GM23248 (cell line): ENCODE measurements around the gene KRTAP12-2. TPM values are rescaled to one million over a fixed set of nuclear protein-coding genes. Genes with fewer than 3 reads are reported as not detected.

Source experiments
- DNase-seq: peaks from one replicate; pipeline ENCODE4 v3.0.0-alpha.2; 2015
- H2AFZ ChIP-seq: fragments of 200-600 bp; sonication (generic); 2 replicates; pipeline ENCODE4 v1.6.1; 2016; ENCODE audit warnings: antibody characterized with exemption
- H3F3A ChIP-seq: fragments of 200-600 bp; sonication (generic); 2 replicates; pipeline ENCODE4 v1.6.1; 2016; ENCODE audit warnings: mild to moderate bottlenecking, antibody characterized with exemption, mixed run types; ENCODE audit not compliant: insufficient read depth
- H3K27ac ChIP-seq: fragments of 200-600 bp; sonication (generic); 2 replicates; pipeline ENCODE4 v1.5.1; 2016; ENCODE audit warnings: mild to moderate bottlenecking
- H3K27me3 ChIP-seq: fragments of 200-600 bp; sonication (generic); replicated peaks from 2 replicates; pipeline ENCODE4 v1.6.1; 2016; ENCODE audit warnings: mild to moderate bottlenecking; ENCODE audit not compliant: insufficient read depth
- H3K36me3 ChIP-seq: fragments of 200-600 bp; sonication (generic); 2 replicates; pipeline ENCODE4 v1.6.1; 2016; ENCODE audit warnings: low read depth, mild to moderate bottlenecking
- H3K4me1 ChIP-seq: fragments of 200-600 bp; sonication (generic); 2 replicates; pipeline ENCODE4 v1.6.1; 2016; ENCODE audit warnings: mild to moderate bottlenecking; ENCODE audit not compliant: insufficient read depth
- H3K4me2 ChIP-seq: fragments of 200-600 bp; sonication (generic); one replicate; pipeline ENCODE4 v1.6.1; 2016; ENCODE audit warnings: mild to moderate bottlenecking; ENCODE audit not compliant: unreplicated experiment
- H3K4me3 ChIP-seq: fragments of 200-600 bp; sonication (generic); 2 replicates; pipeline ENCODE4 v1.5.1; 2016; ENCODE audit warnings: mild to moderate bottlenecking
- H3K79me2 ChIP-seq: fragments of 200-600 bp; sonication (generic); 2 replicates; pipeline ENCODE4 v1.6.1; 2016; ENCODE audit warnings: mild to moderate bottlenecking; ENCODE audit not compliant: insufficient read depth
- H3K9ac ChIP-seq: fragments of 200-600 bp; sonication (generic); 2 replicates; pipeline ENCODE4 v1.6.1; 2016; ENCODE audit warnings: mild to moderate bottlenecking
- H3K9me2 ChIP-seq: fragments of 200-600 bp; sonication (generic); 2 replicates; pipeline ENCODE4 v1.6.1; 2016; ENCODE audit warnings: mixed run types, mild to moderate bottlenecking, moderate library complexity; ENCODE audit not compliant: insufficient read depth
- H3K9me3 ChIP-seq: fragments of 200-600 bp; sonication (generic); one replicate; pipeline ENCODE4 v1.6.1; 2017; ENCODE audit warnings: low read depth
- H4K20me1 ChIP-seq: fragments of 200-600 bp; sonication (generic); 2 replicates; pipeline ENCODE4 v1.6.0; 2016; ENCODE audit not compliant: insufficient read depth
- EZH2 ChIP-seq: fragments of 200-600 bp; sonication (generic); IDR thresholded peaks from 2 replicates; pipeline ENCODE4 v1.6.1; 2018; ENCODE audit warnings: antibody characterized with exemption, mild to moderate bottlenecking; ENCODE audit not compliant: insufficient read depth, poor library complexity, severe bottlenecking
- EZH2phosphoT487 ChIP-seq: fragments of 200-600 bp; sonication (generic); IDR thresholded peaks from 2 replicates; pipeline ENCODE4 v1.6.1; 2018; ENCODE audit warnings: antibody characterized with exemption, moderate library complexity, mild to moderate bottlenecking, low read depth; ENCODE audit not compliant: insufficient read depth
- WGBS, 2 experiments: methylation state at CpG; one replicate each; pipeline ENCODE4 v1.1.6; 2015 to 2017; ENCODE audit warnings: low lambda C conversion rate in 2 of 2, low coverage in 1 of 2; ENCODE audit errors: missing lambda C conversion rate in 2 of 2; 5-methylcytosine and 5-hydroxymethylcytosine counted together
- in situ Hi-C: fragments of 300-500 bp; cut with MboI; formaldehyde crosslinking; loops from 2 replicates; pipeline ENCODE4 v1.15.0; 2020
- polyA plus RNA-seq: library from polyadenylated mRNA; unstranded; fragments of >200 nt; fragmentation: Nextera tagmentation; extraction: Ambion mirVana; gene quantifications from 2 replicates; pipeline ENCODE4 v1.2.1, GENCODE V29; 2016
- total RNA-seq: library from RNA; depleted of rRNA; stranded (reverse); fragments of >200 nt; shearing (Covaris generic); gene quantifications from 2 replicates; pipeline ENCODE4 v1.2.3, GENCODE V29; 2014

The KRTAP12-2 gene
- total and polyA plus RNA-seq, 2 experiments from 2014 or later: not detected

- no peak overlapping the region for H2AFZ ChIP-seq
- H3K36me3 ChIP-seq: no peaks in the 10 kb centered on the region
These were observed 7.7 kb downstream of the KRTAP12-2 start for GRCh38 chr21:44658913-44659595.

GRCh38 chr21:44658541-44658910 lies 8.2 kb downstream of the KRTAP12-2 start:
- Histone ChIP-seq H3K9me2 (no peaks in the 10 kb centered on the region), H3K4me3 (no peak overlapping the region), H3F3A (no peaks in the 10 kb centered on the region), H3K27ac (no peak overlapping the region), H3K9me3 (no peaks in the 10 kb centered on the region), H3K4me1 (no peaks in the 10 kb centered on the region), H3K79me2 (no peaks in the 10 kb centered on the region), H2AFZ (no peak overlapping the region), H4K20me1 (no peaks in the 10 kb centered on the region), H3K36me3 (no peaks in the 10 kb centered on the region), H3K27me3 (peaks cover 6% of the 10 kb centered on the region), H3K9ac (no peak overlapping the region), H3K4me2 (no peak overlapping the region)
- in situ Hi-C loops: no loop called here
- WGBS, 2 experiments: 12 to 18% methylated on average over 5 of the region's 5 CpGs
- TF ChIP-seq EZH2: no peak
- TF ChIP-seq EZH2phosphoT487: no peak
- DNase-seq: no peak

More at GRCh38 chr21:44658913-44659595, 7.7 kb downstream of the KRTAP12-2 start:
- Histone ChIP-seq H3K27me3 (peaks cover 9% of the 10 kb centered on the region; the same call in 1 of the 2 replicates), H3K4me3 (no peak overlapping the region), H3F3A (no peaks in the 10 kb centered on the region), H3K9me3 (no peaks in the 10 kb centered on the region), H4K20me1 (no peaks in the 10 kb centered on the region), H3K4me1 (no peaks in the 10 kb centered on the region), H3K4me2 (no peak overlapping the region), H3K27ac (no peak overlapping the region), H3K9ac (no peak overlapping the region), H3K79me2 (no peaks in the 10 kb centered on the region), H3K9me2 (no peaks in the 10 kb centered on the region)
- 28 to 35% methylated on average over 11 of the region's 11 CpGs for WGBS, 2 experiments
- in situ Hi-C loops: no loop called here
- TF ChIP-seq EZH2phosphoT487 (no peak), EZH2 (no peak)
- no peak for DNase-seq

GRCh38 chr21:44657635-44658540 lies 8.8 kb downstream of the KRTAP12-2 start, which contains the start of gene KRTAP12-3:
TSS of gene KRTAP12-3 (plus strand) at chr21:44657932. CDS start at chr21:44657980, 48 bp downstream.
- TF ChIP-seq EZH2 (no peak), EZH2phosphoT487 (no peak)
- Histone ChIP-seq H3K79me2 (no peaks in the 10 kb centered on the region), H3K9ac (no peak within 1 kb of the TSS), H2AFZ (no peak within 1 kb of the TSS), H3K4me2 (no peak within 1 kb of the TSS), H3K27me3 (peaks cover 11% of the 10 kb centered on the region), H3F3A (no peaks in the 10 kb centered on the region), H3K9me2 (no peaks in the 10 kb centered on the region), H4K20me1 (no peaks in the 10 kb centered on the region), H3K36me3 (no peaks in the 10 kb centered on the region), H3K4me1 (no peaks in the 10 kb centered on the region), H3K27ac (no peak within 1 kb of the TSS), H3K4me3 (no peak within 1 kb of the TSS), H3K9me3 (no peaks in the 10 kb centered on the region)
- WGBS, 2 experiments: 46 to 47% methylated on average over 26 of the region's 26 CpGs
- no peak for DNase-seq
- in situ Hi-C loops: no loop called here

GRCh38 chr21:44656868-44657267 lies 9.9 kb downstream of the KRTAP12-2 start:
- Histone ChIP-seq H3K4me3 (no peak overlapping the region), H3K4me2 (no peak overlapping the region), H3K27me3 (peaks cover 14% of the 10 kb centered on the region), H3K9me2 (no peaks in the 10 kb centered on the region), H4K20me1 (no peaks in the 10 kb centered on the region), H3K9me3 (no peaks in the 10 kb centered on the region), H2AFZ (no peak overlapping the region), H3K27ac (no peak overlapping the region), H3K36me3 (no peaks in the 10 kb centered on the region), H3F3A (no peaks in the 10 kb centered on the region), H3K4me1 (no peaks in the 10 kb centered on the region), H3K9ac (no peak overlapping the region), H3K79me2 (no peaks in the 10 kb centered on the region)
- DNase-seq: no peak
- 0 to 6% methylated on average over 1 of the region's 1 CpG for WGBS, 2 experiments
- in situ Hi-C loops: no loop called here
- TF ChIP-seq EZH2phosphoT487 (no peak), EZH2 (no peak)
